ENCODE measurements around the gene SYT17.

SYT17 gene

DNA sequence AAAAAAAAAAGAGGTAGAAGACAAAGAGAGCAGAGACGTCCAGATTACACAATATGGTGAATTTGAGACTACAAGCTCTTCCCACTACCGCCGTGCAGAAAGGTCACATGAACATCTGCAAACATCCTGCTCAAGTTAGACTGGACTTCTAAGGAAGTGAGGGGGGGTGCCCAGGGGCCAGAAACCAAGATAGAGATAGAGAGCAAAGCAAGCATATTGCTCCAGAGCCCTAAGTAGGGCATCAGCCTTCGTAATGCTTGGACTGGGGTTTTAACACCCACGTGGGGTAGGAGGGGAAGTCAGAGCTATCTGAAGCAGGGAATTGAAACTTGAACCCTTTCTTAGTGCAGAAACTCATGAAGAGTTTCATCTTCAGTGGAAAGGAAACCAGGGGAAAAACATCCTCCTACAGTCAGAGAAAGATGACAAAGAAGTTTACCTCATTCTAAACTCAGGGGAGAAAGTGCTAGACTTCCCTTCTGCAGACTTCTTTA lies 126.2 kb downstream of the SYT17 start:
- no peak for DNase-seq (ENCODE audit: low read depth in 2 of 2, low spot score in 1 of 2)

DNA sequence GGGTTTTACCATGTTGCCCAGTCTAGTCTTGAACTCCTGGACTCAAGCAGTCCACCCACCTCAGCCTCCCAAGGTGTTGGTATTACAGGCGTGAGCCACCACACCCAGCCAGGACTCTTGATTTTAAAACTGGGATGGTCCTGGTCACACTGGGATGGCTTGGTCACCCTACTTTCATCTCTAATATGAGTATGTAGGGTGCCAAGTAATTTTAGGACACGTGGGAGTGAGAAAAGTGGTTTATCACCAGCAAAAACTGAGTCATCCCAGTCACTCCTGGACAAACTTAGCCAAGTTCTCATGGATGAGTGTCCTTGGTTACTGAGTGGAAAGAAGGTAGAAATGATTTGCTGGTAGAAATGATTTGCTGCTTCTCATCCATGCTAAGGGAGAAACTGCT lies 127.4 kb downstream of the SYT17 start:
- no peak for DNase-seq (ENCODE audit: low read depth in 2 of 2, low spot score in 1 of 2)

DNA sequence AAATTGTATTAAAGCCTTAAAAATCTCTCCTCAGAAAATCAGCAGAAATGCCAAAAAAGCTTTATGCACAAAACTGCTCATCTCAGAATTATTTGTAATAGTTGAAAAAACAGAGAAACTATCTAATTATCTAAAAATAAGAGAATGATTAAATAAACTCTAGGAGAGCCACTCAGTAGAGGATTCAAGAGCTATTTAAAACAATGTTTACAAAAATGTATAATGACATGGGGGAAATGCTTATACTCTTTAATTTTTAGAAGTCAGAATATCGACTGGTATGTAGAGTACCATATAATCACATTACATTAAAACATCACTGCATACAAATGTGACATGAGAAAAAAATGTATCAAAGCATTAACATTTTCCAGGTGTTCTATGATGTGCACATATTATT lies 129.4 kb downstream of the SYT17 start:
- no peak for DNase-seq (ENCODE audit: low read depth in 2 of 2, low spot score in 1 of 2)

DNA sequence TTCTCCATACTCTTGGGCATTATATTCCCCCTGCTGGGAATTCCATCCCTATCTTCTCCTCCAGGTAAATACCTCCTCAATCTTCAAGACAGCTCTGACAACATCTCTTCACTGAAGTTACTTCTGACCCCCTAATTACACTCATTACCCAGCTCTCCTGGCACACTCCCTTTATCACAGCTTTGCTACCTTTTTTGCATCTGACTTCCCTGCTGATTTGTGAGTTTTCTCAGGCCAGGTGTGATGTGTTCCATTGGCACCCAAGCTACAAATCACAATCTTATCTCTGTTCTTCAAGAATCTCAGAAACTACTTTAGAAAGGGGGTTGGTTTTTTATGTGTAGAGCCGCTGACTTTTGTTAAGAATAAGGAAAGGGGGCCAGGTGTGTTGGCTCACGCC lies 131.5 kb downstream of the SYT17 start:
- DNase-seq (ENCODE audit: low read depth in 2 of 2, low spot score in 1 of 2): no peak

DNA sequence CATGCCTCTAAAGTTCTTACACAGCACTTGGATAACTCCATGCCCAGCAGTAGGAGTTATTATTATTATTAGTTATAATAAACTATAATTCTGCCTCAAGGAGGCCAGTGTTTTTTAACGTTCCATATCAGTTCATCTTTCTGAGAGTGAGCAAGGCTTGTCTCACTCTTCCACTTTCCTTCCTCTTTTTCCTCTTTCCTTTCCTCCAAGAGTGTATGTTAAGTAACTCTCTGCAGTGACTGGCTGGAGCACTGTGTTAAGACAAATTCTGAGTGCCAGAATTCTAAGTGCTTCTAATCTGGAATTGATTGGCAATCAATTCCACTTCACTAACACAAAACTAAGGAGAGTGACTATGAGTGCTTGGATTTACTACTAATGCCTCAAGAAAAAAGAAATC lies 133.9 kb downstream of the SYT17 start:
- DNase-seq (ENCODE audit: low read depth in 2 of 2, low spot score in 1 of 2): no peak

DNA sequence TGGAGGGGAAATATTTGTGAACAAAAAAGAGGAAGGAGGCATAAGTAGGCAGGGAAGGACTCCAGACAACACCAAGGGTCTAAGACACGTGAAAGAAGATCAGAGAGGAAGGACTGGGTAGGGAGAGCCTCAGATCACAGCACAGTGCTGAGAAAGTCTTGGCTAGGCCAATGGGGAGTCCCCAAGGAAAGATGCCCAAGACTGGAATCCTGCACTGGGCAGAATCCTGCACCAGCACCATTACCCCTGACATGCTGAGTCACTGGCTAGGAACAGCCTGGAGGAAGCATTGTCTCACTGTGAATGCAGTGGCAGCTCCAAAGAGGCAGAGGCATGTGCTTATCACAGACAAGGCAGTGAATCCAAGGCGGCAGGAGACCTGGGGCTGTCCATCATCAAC lies 136.7 kb downstream of the SYT17 start:
- DNase-seq (ENCODE audit: low read depth in 2 of 2, low spot score in 1 of 2): no peak

DNA sequence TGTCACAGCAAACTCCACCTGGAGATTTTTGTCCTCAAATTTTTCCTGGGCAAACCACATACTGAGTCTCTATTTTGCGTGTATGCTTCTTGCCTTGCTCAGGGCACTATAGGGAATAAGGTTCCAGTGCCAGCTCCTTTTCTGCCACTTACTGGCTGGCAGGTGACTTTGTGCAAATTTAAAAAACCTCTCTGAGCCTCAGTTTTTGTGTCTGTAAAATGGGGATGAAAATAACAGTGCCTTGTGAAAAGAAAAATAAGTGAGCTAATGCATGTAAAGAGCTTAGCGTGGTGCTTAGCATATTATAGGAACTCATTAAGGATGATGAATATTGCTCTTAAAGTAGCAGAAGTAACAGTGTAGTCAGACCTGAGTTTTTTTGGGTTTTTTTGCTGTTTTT lies 137.4 kb downstream of the SYT17 start:
- DNase-seq (ENCODE audit: low read depth in 2 of 2, low spot score in 1 of 2): no peak

DNA sequence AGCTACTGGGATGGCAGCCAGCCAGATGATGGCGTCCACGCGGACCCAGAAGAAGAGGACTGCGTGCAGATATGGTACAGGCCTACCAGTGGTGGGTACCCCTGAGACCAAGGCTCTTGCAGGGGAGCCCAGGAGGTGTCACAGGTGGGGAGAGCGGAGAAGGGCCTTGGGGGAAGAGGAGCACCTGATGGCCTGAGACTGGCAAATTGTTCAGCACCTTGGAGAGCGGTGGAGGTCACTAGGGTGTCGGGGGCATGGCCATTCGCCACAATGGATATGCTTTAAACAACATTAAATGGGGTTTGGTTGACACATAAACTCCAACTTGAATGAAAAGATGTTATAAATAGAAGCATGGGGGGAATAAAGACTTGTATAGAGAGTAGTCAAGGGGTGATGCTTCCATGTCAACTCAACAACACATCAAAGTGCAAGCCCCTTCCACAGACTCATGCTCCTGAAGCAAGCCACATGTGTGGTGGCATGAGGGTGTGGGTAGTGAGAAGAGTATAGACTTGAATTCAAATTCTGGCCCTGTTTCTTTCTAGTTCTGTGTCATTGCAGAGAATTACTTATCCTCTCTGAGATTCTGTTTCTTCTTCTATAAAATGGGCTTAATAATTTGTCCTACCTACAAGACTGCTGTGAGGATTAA lies 139.7 kb downstream of the SYT17 start:
- no peak for DNase-seq (ENCODE audit: low read depth in 2 of 2, low spot score in 1 of 2)

DNA sequence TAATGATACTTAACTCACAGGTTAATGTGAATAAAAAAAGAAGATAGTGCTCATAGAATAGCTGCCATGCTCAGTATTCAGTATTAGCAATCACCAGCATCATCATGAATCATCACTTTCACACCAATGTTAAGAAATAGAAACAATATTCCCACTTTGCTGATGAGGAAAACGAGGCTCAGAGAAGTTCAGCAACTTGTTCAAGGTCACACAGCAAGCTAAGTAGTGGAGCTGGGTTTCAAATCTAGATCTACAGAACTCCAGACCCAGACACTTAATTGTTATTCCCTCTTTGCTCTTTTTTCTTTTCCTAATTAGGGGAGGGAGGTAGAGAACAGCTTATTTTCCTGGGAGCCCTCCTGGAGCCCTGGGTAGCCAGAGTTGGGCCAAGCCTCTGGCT lies 140.4 kb downstream of the SYT17 start:
- DNase-seq (ENCODE audit: low read depth in 2 of 2, low spot score in 1 of 2): no peak

DNA sequence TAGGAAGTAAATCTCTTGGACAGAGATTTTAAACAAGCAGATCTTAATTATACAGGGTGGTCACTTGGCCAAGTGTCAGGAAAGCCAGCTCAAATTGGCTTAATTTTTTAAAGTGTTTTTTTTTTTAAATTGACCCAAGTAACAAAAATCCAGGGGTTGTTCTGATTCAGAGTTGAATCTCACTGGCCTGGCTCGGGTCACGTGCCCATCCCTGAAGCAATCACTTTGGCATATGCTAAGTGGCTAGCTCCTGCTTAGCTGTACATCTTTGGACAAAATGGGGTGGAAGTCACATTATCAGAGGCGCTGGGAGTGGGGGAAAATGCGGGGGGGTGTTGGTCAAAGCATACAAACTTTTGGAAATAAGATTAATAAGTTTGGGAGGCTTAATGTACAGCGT lies 141.1 kb downstream of the SYT17 start:
- DNase-seq (ENCODE audit: low read depth in 2 of 2, low spot score in 1 of 2): no peak

DNA sequence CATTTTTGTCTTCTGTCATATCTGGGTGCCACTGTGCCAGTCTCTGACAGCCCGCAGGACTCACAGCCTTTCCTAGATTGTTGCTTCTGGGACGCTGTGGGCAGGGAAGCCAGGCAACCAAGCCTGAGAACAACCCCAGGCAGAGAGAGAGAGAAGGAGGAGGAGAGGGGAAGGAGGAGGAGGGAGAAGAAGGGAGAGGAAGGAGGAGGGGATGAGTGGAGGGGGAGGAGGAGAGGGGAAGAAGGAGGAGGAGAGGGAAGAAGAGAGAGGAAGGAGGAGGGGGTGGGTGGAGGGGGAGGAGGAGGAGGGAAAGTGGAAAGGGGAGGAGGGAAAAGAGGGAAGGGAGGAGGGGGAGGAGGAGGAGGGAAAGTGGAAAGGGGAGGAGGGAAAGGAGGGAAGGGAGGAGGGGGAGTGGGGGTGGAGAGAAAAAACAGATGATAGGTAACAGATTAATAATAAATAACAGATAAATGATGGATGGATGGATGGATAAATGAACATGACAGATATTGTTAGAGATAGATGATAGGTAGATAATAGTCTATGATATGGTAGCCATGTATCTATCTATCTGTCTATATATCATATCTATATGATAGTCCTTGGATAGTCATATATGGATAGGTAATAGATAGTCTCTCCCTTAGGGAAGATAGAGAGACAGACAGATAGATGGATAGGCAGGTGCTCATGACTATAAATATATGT lies 146.8 kb downstream of the SYT17 start:
- no peak for DNase-seq (ENCODE audit: low read depth in 2 of 2, low spot score in 1 of 2)

DNA sequence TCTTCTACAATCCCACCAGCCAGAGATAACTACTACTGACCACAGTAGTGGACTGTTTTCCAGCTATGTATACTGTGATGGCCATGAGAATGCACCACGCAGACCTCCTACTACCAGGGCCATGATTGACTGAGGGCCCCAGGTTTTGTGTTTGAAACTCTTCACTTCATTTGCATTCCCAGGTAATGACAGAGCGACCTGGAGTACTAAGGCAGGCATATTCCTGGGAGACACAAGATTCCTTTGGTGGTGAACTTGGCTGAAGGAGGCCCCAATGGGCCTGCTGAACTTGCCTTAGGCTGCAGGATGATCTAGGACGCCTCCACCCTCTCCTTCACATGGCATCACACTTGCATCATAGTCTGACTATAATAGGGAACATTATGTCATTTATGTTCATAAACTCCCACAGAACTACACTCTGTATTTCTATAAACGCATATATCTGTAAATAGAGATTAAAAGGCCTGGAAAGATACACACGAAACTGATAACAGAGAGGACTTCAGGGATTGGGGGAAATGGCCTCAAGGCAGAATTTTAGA lies 147.9 kb downstream of the SYT17 start:
- no peak for DNase-seq (ENCODE audit: low read depth in 2 of 2, low spot score in 1 of 2)

DNA sequence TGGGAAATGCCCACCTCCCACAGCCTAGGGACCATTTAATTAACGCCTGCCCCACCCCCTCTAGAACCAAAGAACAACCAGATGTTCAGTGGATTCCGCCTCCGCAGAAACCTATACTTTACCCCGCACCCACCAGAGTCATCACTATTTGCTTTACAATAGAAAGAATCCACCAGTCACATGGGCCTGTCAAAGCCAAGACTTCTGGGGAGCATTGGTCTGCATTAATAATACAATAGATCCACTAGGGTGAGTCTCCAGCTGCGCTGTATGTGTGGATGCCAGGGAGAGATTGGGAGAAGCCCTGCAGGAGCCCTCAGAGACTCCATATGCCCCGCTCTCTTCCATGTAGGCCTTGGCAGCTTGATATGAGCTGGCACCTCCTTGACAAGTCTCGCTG lies 148.8 kb downstream of the SYT17 start:
- no peak for DNase-seq (ENCODE audit: low read depth in 2 of 2, low spot score in 1 of 2)
